Neural cell (in vitro differentiated cells): ENCODE data around the gene CLHC1.
"Not testable (repeated sequence)": the region's sequence is repeated elsewhere in the genome, so short reads cannot be mapped to it uniquely, and the experiment has no call there.

Experiments
- CTCF ChIP-seq: fragments of 450-650 bp; IDR thresholded peaks from 2 replicates; pipeline ENCODE4 v1.5.1; 2014; ENCODE audit warnings: antibody characterized with exemption, mild to moderate bottlenecking, moderate library complexity; ENCODE audit not compliant: poor library complexity, severe bottlenecking
- EP300 ChIP-seq: fragments of 450-650 bp; conservative IDR thresholded peaks from 2 replicates; pipeline ENCODE4 v1.6.1; 2014; ENCODE audit warnings: antibody characterized with exemption, mild to moderate bottlenecking, moderate library complexity; ENCODE audit not compliant: poor library complexity, severe bottlenecking
- EZH2 ChIP-seq: fragments of 200-600, 300-800 bp; shearing (Covaris generic), sonication (generic); IDR thresholded peaks from 2 replicates; pipeline ENCODE4 v1.6.1; 2014; ENCODE audit warnings: antibody characterized with exemption, low read length, borderline replicate concordance, mild to moderate bottlenecking; ENCODE audit not compliant: insufficient read depth, poor library complexity, severe bottlenecking
- MXI1 ChIP-seq: fragments of 450-650 bp; conservative IDR thresholded peaks from 2 replicates; pipeline ENCODE4 v1.6.1; 2014; ENCODE audit warnings: antibody characterized with exemption, mild to moderate bottlenecking; ENCODE audit not compliant: poor library complexity, severe bottlenecking
- POLR2AphosphoS5 ChIP-seq: IDR thresholded peaks from 2 replicates; pipeline ENCODE4 v1.6.1; 2012
- RAD21 ChIP-seq: fragments of 450-650 bp; conservative IDR thresholded peaks from 2 replicates; pipeline ENCODE4 v1.6.1; 2014; ENCODE audit warnings: antibody characterized with exemption, mild to moderate bottlenecking, moderate library complexity
- SMC3 ChIP-seq: fragments of 450-650 bp; conservative IDR thresholded peaks from 2 replicates; pipeline ENCODE4 v1.6.1; 2014; ENCODE audit warnings: antibody characterized with exemption, mild to moderate bottlenecking, moderate library complexity; ENCODE audit not compliant: poor library complexity
- TAF1 ChIP-seq: IDR thresholded peaks from 2 replicates; pipeline ENCODE4 v1.6.1; 2012; ENCODE audit warnings: low read depth
- TF ChIP-seq, protein P1 (sequence below): IDR thresholded peaks from 2 replicates; pipeline ENCODE4 v1.6.1; 2012; ENCODE audit warnings: borderline replicate concordance

DNA sequence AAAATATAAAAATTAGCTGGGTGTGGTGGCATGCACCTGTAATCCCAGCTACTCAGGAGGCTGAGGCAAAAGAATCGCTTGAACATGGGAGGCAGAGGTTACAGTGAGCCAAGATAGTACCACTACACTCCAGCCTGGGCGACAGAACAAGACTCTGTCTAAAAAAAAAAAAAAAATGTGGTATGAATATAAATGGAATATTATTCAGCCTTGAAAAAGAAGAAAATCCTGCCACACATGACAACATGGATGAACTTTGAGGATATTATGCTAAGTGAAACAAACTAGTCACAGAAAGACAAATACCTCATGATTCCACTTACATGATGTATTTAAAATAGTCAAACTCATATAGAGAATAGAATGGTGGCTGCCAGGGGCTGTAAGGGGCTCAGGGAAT is 88.4 kb downstream of the CLHC1 start:
- TF ChIP-seq CTCF, EZH2, POLR2AphosphoS5, TAF1, SMC3, MXI1, EP300, RAD21: not testable (repeated sequence)
- TF ChIP-seq, protein P1, sequence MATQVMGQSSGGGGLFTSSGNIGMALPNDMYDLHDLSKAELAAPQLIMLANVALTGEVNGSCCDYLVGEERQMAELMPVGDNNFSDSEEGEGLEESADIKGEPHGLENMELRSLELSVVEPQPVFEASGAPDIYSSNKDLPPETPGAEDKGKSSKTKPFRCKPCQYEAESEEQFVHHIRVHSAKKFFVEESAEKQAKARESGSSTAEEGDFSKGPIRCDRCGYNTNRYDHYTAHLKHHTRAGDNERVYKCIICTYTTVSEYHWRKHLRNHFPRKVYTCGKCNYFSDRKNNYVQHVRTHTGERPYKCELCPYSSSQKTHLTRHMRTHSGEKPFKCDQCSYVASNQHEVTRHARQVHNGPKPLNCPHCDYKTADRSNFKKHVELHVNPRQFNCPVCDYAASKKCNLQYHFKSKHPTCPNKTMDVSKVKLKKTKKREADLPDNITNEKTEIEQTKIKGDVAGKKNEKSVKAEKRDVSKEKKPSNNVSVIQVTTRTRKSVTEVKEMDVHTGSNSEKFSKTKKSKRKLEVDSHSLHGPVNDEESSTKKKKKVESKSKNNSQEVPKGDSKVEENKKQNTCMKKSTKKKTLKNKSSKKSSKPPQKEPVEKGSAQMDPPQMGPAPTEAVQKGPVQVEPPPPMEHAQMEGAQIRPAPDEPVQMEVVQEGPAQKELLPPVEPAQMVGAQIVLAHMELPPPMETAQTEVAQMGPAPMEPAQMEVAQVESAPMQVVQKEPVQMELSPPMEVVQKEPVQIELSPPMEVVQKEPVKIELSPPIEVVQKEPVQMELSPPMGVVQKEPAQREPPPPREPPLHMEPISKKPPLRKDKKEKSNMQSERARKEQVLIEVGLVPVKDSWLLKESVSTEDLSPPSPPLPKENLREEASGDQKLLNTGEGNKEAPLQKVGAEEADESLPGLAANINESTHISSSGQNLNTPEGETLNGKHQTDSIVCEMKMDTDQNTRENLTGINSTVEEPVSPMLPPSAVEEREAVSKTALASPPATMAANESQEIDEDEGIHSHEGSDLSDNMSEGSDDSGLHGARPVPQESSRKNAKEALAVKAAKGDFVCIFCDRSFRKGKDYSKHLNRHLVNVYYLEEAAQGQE, result not testable (repeated sequence)
